Neural crest cell (in vitro differentiated cells): ENCODE results near the gene SLC52A1. TPM values are rescaled to one million over a fixed set of nuclear protein-coding genes. Genes with fewer than 3 reads are reported as not detected.

Experiments
- DNase-seq: peaks from one replicate; pipeline ENCODE4 v3.0.0; 2021; ENCODE audit warnings: low read depth, mixed read lengths, low spot score
- H3K27ac Mint-ChIP-seq: one replicate; pipeline ENCODE4 v1.8.0; 2021; ENCODE audit warnings: mild to moderate bottlenecking, mixed read lengths; ENCODE audit not compliant: unreplicated experiment
- H3K27me3 Mint-ChIP-seq: 2 replicates; pipeline ENCODE4 v1.8.0; 2021; ENCODE audit warnings: low read depth, mild to moderate bottlenecking, mixed read lengths
- H3K36me3 Mint-ChIP-seq: 2 replicates; pipeline ENCODE4 v1.8.0; 2021; ENCODE audit warnings: low read depth, mild to moderate bottlenecking, mixed read lengths
- H3K4me1 Mint-ChIP-seq: 2 replicates; pipeline ENCODE4 v1.8.0; 2021; ENCODE audit warnings: mixed read lengths
- H3K4me3 Mint-ChIP-seq: one replicate; pipeline ENCODE4 v1.8.0; 2021; ENCODE audit warnings: mild to moderate bottlenecking, mixed read lengths
- H3K9me3 Mint-ChIP-seq: 2 replicates; pipeline ENCODE4 v1.8.0; 2021; ENCODE audit warnings: mixed read lengths
- total RNA-seq: library from RNA; stranded (reverse); gene quantifications from 2 replicates; pipeline ENCODE4 v1.2.1, GENCODE V29; 2021
- TF ChIP-seq, protein P1 (sequence below): fragments of 200-600 bp; sonication (generic); conservative IDR thresholded peaks from 2 replicates; pipeline ENCODE4 v1.5.0; 2021; ENCODE audit warnings: antibody characterized with exemption, mild to moderate bottlenecking

Gene SLC52A1
- total RNA-seq, 1 donor from 2014 or later = not detected

DNA sequence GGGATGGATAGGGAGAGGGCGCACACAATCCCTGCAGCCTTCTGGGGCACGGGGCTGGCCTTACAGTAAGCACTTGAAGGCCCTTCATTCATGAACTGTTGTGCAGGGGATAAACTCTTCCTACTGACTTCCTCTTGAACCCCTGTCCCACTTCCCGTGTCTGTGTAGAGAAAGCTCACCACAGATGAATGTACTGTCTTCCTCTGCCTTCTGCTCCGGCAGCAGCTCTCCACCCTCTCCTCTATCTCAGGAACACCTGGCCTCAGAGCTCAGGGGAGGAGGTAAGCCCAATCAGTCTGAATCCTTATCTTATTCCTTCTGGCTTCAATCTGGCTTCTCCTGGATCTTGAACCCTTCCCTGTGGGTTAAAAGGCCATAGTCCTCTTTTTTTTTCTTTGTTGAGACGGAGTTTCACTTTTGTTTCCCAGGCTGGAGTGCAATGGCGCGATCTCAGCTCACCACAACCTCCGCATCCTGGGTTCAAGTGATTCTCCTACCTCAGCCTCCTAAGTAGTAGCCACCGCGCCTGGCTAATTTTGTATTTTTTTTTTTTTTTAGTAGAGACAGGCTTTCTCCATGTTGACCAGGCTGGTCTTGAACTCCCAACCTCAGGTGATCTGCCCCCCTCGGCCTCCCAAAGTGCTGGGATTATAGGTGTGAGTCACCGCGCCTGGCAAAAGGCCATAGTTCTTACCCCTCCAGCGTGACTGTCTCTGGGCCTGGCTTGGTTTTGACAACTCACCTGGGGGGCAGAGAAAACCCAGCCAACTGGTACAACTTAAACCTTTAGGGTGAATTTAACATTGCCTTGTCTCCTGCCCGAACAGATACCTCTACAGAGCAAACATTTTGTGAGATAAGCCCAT is 7.2 kb upstream of the SLC52A1 start:
- TF ChIP-seq, protein P1, sequence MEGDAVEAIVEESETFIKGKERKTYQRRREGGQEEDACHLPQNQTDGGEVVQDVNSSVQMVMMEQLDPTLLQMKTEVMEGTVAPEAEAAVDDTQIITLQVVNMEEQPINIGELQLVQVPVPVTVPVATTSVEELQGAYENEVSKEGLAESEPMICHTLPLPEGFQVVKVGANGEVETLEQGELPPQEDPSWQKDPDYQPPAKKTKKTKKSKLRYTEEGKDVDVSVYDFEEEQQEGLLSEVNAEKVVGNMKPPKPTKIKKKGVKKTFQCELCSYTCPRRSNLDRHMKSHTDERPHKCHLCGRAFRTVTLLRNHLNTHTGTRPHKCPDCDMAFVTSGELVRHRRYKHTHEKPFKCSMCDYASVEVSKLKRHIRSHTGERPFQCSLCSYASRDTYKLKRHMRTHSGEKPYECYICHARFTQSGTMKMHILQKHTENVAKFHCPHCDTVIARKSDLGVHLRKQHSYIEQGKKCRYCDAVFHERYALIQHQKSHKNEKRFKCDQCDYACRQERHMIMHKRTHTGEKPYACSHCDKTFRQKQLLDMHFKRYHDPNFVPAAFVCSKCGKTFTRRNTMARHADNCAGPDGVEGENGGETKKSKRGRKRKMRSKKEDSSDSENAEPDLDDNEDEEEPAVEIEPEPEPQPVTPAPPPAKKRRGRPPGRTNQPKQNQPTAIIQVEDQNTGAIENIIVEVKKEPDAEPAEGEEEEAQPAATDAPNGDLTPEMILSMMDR = no peak
- no peaks in the 10 kb centered on the region for H3K4me1 Mint-ChIP-seq
- H3K27ac Mint-ChIP-seq = no peak overlapping the region
- H3K36me3 Mint-ChIP-seq = no peaks in the 10 kb centered on the region
- peaks cover 4% of the 10 kb centered on the region for H3K9me3 Mint-ChIP-seq
- no peak for DNase-seq
- peaks cover 7% of the 10 kb centered on the region for H3K27me3 Mint-ChIP-seq
- no peak overlapping the region for H3K4me3 Mint-ChIP-seq

DNA sequence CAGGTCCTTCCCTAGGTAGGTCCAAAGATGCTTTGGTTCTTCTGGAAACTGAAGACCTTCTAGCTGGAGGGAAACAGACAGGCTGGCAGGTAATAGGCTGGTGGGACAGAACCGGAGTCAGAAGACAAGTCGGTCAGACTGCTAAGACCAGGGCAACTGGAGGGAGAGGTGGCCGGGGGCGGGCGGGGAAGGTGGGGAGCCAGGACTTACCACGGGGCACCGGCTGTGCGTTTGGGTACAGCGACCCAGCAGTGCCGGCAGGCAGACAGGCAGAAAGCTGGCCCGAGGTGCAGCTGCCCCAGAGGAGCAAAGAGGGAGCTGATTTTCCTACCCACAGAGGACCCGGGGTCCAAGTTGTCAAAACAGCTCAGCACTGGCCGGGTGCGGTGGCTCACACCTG is 575 bp downstream of the SLC52A1 start:
- Mint-ChIP-seq H3K27ac (no peak overlapping the region), H3K36me3 (no peaks in the 10 kb centered on the region), H3K27me3 (peaks cover 47% of the 10 kb centered on the region), H3K4me3 (no peak overlapping the region), H3K4me1 (peaks cover 5% of the 10 kb centered on the region), H3K9me3 (peaks cover under 1% of the 10 kb centered on the region)
- no peak for DNase-seq
- TF ChIP-seq, protein P1 = no peak

DNA sequence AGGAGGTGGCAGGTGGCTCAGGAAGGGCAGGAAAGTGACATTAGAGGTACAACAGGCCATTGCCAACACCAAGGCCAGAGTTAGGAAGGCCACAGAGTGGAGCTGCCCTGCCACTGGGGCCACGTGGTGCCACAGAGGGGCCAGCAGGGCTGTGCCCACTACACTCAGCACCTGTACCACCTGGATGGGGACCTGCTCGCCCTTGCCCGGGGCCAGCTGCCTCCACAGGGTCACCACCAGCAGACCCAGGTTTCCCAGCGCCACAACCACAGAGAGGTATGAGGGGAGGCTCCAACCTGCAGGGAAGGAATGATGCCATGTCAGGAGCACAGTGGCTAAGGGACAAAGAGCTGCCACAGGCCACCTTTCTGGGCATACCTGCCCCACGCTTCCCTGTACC is 1.2 kb downstream of the SLC52A1 start:
- H3K27me3 Mint-ChIP-seq = peaks cover 52% of the 10 kb centered on the region
- no peak overlapping the region for H3K4me3 Mint-ChIP-seq

DNA sequence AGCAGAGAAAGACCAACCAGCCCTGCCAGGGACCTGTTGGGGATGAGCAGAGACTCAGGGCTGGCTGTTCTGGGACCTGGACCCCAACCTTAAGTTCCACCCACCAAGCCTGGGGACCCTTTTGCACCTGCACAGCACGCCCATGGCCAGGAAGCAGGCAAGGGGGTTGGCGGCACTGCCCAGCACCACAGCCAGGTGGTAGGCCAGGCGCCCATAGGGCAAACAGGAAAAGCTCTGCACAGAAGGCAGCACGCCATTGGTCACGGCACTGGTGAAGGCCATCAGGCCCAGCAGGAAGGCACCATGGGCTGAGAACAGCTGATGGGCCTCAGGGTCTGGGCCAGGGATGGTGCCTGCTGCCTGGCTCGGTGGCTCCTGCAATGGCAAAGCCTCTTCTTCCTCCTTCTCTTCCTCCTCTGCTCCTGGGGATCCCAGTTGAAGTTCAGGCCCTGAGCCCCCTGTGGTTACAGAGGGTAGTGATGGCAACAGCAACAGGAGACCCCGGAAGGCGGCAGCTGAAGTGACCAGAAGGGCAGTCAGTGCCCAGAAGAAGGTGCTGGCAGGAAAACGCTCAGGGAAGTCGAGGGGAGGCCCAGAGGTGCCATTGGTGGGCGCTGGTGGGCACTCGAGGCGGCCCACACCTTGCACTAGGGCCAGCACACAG is 1.7 kb downstream of the SLC52A1 start:
- Mint-ChIP-seq H3K4me1 (peaks cover 5% of the 10 kb centered on the region), H3K4me3 (no peak overlapping the region), H3K27me3 (peaks cover 52% of the 10 kb centered on the region), H3K9me3 (no peaks in the 10 kb centered on the region), H3K27ac (no peak overlapping the region), H3K36me3 (no peaks in the 10 kb centered on the region)
- no peak for DNase-seq
- TF ChIP-seq, protein P1 = no peak

More for the DNA sequence above, 1.2 kb downstream of the SLC52A1 start:
- TF ChIP-seq, protein P1 = no peak
- DNase-seq = no peak
- Mint-ChIP-seq H3K27ac (no peak overlapping the region), H3K9me3 (no peaks in the 10 kb centered on the region), H3K4me1 (peaks cover 5% of the 10 kb centered on the region), H3K36me3 (no peaks in the 10 kb centered on the region)

DNA sequence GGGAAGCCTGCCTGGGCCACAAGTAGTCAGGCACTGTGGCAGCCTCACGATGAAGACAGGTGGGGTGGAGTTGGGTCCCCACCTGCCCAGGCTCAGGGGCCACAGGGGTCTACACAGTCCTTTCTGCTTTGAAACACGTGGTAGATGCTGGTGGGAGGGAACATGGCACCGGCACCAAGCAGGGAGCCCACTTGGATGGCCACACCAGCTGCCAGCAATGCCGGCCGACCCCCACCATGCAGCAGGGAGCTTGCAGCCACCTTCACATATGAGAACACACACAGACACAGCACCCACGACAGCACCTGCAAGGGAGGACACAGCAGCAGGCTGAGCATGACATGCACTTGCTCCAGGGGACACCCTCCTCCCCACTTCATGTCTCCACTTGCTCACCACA is 2.4 kb downstream of the SLC52A1 start:
- no peak for DNase-seq
- Mint-ChIP-seq H3K27me3 (peaks cover 52% of the 10 kb centered on the region), H3K9me3 (no peaks in the 10 kb centered on the region), H3K36me3 (no peaks in the 10 kb centered on the region), H3K4me3 (no peak overlapping the region), H3K27ac (no peak overlapping the region), H3K4me1 (peaks cover 5% of the 10 kb centered on the region)
- TF ChIP-seq, protein P1 = no peak
